Mucosa of stomach (tissue), 1 donor: ENCODE measurements around the gene DRAP1.

Experiments
- H3K27me3 ChIP-seq: one replicate; pipeline ENCODE4 v1.7.0; 2013; ENCODE audit warnings: mild to moderate bottlenecking, low read length; ENCODE audit not compliant: control insufficient read depth, insufficient read depth
- H3K36me3 ChIP-seq: one replicate; pipeline ENCODE4 v1.7.0; 2013; ENCODE audit warnings: low read length; ENCODE audit not compliant: control insufficient read depth, insufficient read depth
- H3K4me1 ChIP-seq: one replicate; pipeline ENCODE4 v1.7.0; 2013; ENCODE audit warnings: mild to moderate bottlenecking, low read length; ENCODE audit not compliant: control insufficient read depth, insufficient read depth
- H3K4me3 ChIP-seq: one replicate; pipeline ENCODE4 v1.7.0; 2013; ENCODE audit warnings: low read length
- H3K9ac ChIP-seq: one replicate; pipeline ENCODE4 v1.7.0; 2013; ENCODE audit warnings: mild to moderate bottlenecking, low read length, moderate library complexity
- H3K9me3 ChIP-seq: one replicate; pipeline ENCODE4 v1.7.0; 2013; ENCODE audit warnings: mild to moderate bottlenecking, low read length, moderate library complexity; ENCODE audit not compliant: control insufficient read depth
- donor health status: Pancreatic carcinoma.

The DRAP1 gene

GRCh38 chr11:65882120-65883057, 36.8 kb upstream of the DRAP1 start:
- H3K4me3 ChIP-seq, result no peak overlapping the region
- no peak overlapping the region for H3K9ac ChIP-seq
- H3K27me3 ChIP-seq, result no peaks in the 10 kb centered on the region
- peaks cover 27% of the 10 kb centered on the region for H3K4me1 ChIP-seq
- H3K9me3 ChIP-seq, result no peaks in the 10 kb centered on the region
- peaks cover 15% of the 10 kb centered on the region for H3K36me3 ChIP-seq

- Histone ChIP-seq H3K36me3 (peaks cover 15% of the 10 kb centered on the region), H3K4me3 (no peak overlapping the region), H3K4me1 (peaks cover 32% of the 10 kb centered on the region), H3K9me3 (no peaks in the 10 kb centered on the region), H3K9ac (no peak overlapping the region), H3K27me3 (no peaks in the 10 kb centered on the region)
Observed at GRCh38 chr11:65883058-65883761, 36.0 kb upstream of the DRAP1 start.

- Histone ChIP-seq H3K9me3 (no peaks in the 10 kb centered on the region), H3K4me3 (no peak overlapping the region), H3K36me3 (peaks cover 15% of the 10 kb centered on the region), H3K27me3 (no peaks in the 10 kb centered on the region), H3K4me1 (peaks cover 36% of the 10 kb centered on the region), H3K9ac (no peak overlapping the region)
Observed at GRCh38 chr11:65883786-65884715, 35.2 kb upstream of the DRAP1 start.

GRCh38 chr11:65884716-65885092, 34.5 kb upstream of the DRAP1 start:
- Histone ChIP-seq H3K4me1 (peaks cover 42% of the 10 kb centered on the region), H3K36me3 (peaks cover 15% of the 10 kb centered on the region), H3K9ac (no peak overlapping the region), H3K4me3 (no peak overlapping the region), H3K27me3 (no peaks in the 10 kb centered on the region), H3K9me3 (no peaks in the 10 kb centered on the region)

GRCh38 chr11:65885231-65885630, 34.0 kb upstream of the DRAP1 start:
- Histone ChIP-seq H3K27me3 (no peaks in the 10 kb centered on the region), H3K9me3 (no peaks in the 10 kb centered on the region), H3K9ac (no peak overlapping the region), H3K4me3 (no peak overlapping the region), H3K36me3 (peaks cover 15% of the 10 kb centered on the region), H3K4me1 (peaks cover 48% of the 10 kb centered on the region)

GRCh38 chr11:65885808-65886536, 33.3 kb upstream of the DRAP1 start:
- Histone ChIP-seq H3K4me1 (peaks cover 53% of the 10 kb centered on the region), H3K9ac (no peak overlapping the region), H3K9me3 (no peaks in the 10 kb centered on the region), H3K27me3 (no peaks in the 10 kb centered on the region), H3K36me3 (peaks cover 15% of the 10 kb centered on the region), H3K4me3 (no peak overlapping the region)

- Histone ChIP-seq H3K4me1 (peaks cover 64% of the 10 kb centered on the region), H3K9ac (peak overlapping the region; percentile 72), H3K36me3 (peaks cover 15% of the 10 kb centered on the region), H3K27me3 (no peaks in the 10 kb centered on the region), H3K4me3 (peak overlapping the region; percentile 90), H3K9me3 (no peaks in the 10 kb centered on the region)
Observed at GRCh38 chr11:65886826-65887722, 32.2 kb upstream of the DRAP1 start.

- H3K36me3 ChIP-seq, result peaks cover 15% of the 10 kb centered on the region
- peaks cover 70% of the 10 kb centered on the region for H3K4me1 ChIP-seq
- H3K9ac ChIP-seq, result peak overlapping the region; percentile 72
- no peaks in the 10 kb centered on the region for H3K9me3 ChIP-seq
- H3K27me3 ChIP-seq, result no peaks in the 10 kb centered on the region
- peak overlapping the region; percentile 90 for H3K4me3 ChIP-seq
Observed at GRCh38 chr11:65887723-65888162, 31.5 kb upstream of the DRAP1 start.

GRCh38 chr11:65888163-65888814, 30.9 kb upstream of the DRAP1 start, which contains the start of gene FIBP:
Gene FIBP, minus strand, starts transcription at chr11:65888471. Its CDS starts 53 bp downstream, at chr11:65888418.
- Histone ChIP-seq H3K9me3 (no peaks in the 10 kb centered on the region), H3K4me1 (peaks cover 75% of the 10 kb centered on the region)

More at GRCh38 chr11:65888163-65888814, 30.9 kb upstream of the DRAP1 start, which contains the start of gene FIBP:
- Histone ChIP-seq H3K9ac (peak within 1 kb of the TSS; percentile 72), H3K27me3 (no peaks in the 10 kb centered on the region), H3K36me3 (peaks cover 13% of the 10 kb centered on the region), H3K4me3 (peak within 1 kb of the TSS; percentile 90)
